ENCODE measurements around the gene CUL9.

DNA sequence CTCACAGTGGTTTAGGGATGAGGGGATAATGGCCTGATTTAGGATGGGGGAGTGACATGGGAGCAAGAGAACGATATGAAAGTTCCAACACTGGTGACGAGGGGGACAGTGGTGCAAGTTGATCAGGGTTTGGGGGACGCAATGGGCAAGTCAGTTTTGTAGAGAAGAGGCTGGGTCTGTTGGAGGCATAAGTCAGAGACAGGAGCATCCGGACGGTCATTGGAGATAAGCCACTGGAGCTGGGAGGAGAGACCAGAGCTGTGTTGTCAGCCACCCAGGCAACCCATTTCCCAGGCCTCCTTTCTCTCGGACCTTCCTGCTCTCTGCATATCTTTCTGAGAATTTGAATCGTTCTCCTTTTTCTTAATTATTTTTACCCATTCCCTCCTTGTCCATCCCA is 37.8 kb downstream of the CUL9 start:
- TF ChIP-seq EZH2phosphoT487 (IDR thresholded peaks at IDR 0.05), result no peak
- no peak for TF ChIP-seq CTCF (IDR thresholded peaks at IDR 0.05)
- no peak for TF ChIP-seq EZH2 (IDR thresholded peaks at IDR 0.05)

Data from neural progenitor cell (in vitro differentiated cells).